GM06990 (cell line): Measurements from ENCODE around the gene SELENOO.

ENCODE experiments used
- DNase-seq: peaks from one replicate; pipeline ENCODE4 v3.0.0-alpha.2; 2011; ENCODE audit not compliant: insufficient read length; ENCODE audit errors: extremely low read depth
- H3K27me3 ChIP-seq: replicated peaks from 2 replicates; pipeline ENCODE4 v1.6.0; 2011; ENCODE audit warnings: low read length; ENCODE audit not compliant: control insufficient read depth, insufficient read depth
- H3K36me3 ChIP-seq: 2 replicates; pipeline ENCODE4 v1.5.1; 2011; ENCODE audit warnings: low read length; ENCODE audit not compliant: control insufficient read depth, insufficient read depth
- H3K4me3 ChIP-seq: replicated peaks from 2 replicates; pipeline ENCODE4 v1.5.1; 2011; ENCODE audit warnings: low read depth, mild to moderate bottlenecking, control low read depth, low read length
- CTCF ChIP-seq: IDR thresholded peaks from 2 replicates; pipeline ENCODE4 v1.5.1; 2011; ENCODE audit warnings: low read length, control low read depth, mild to moderate bottlenecking, inconsistent platforms; ENCODE audit not compliant: insufficient read depth, poor library complexity, severe bottlenecking

Gene SELENOO

GRCh38 chr22:50262973-50263617 is 62.3 kb downstream of the SELENOO start:
- no peak for DNase-seq
- Histone ChIP-seq H3K4me3 (no peak overlapping the region), H3K27me3 (no peaks in the 10 kb centered on the region), H3K36me3 (no peaks in the 10 kb centered on the region; the same call in none of the 2 replicates)
- TF ChIP-seq CTCF = no peak

GRCh38 chr22:50264104-50264745 is 63.4 kb downstream of the SELENOO start:
- no peak overlapping the region for H3K4me3 ChIP-seq
- no peaks in the 10 kb centered on the region; the same call in none of the 2 replicates for H3K36me3 ChIP-seq
- no peaks in the 10 kb centered on the region for H3K27me3 ChIP-seq
- TF ChIP-seq CTCF = no peak
- no peak for DNase-seq

- Histone ChIP-seq H3K27me3 (no peaks in the 10 kb centered on the region), H3K36me3 (no peaks in the 10 kb centered on the region; the same call in none of the 2 replicates), H3K4me3 (no peak overlapping the region)
- TF ChIP-seq CTCF = no peak
- no peak for DNase-seq
Measured at GRCh38 chr22:50264946-50265669, 64.3 kb downstream of the SELENOO start.

- Histone ChIP-seq H3K27me3 (no peaks in the 10 kb centered on the region), H3K36me3 (no peaks in the 10 kb centered on the region; the same call in none of the 2 replicates), H3K4me3 (no peak overlapping the region)
- no peak for DNase-seq
- TF ChIP-seq CTCF = no peak
Measured at GRCh38 chr22:50266994-50267393, 66.2 kb downstream of the SELENOO start.
